Gastroesophageal sphincter (tissue), 4 donors: Measurements from ENCODE around the gene ZFYVE9. TPM values are rescaled to one million over a fixed set of nuclear protein-coding genes. Genes with fewer than 3 reads are reported as not detected.

Experiments used
- ATAC-seq: fragments of 150-250 bp; one replicate; pipeline ENCODE4 v1.9.1; 2016; ENCODE audit warnings: mild to moderate bottlenecking, moderate library complexity
- H3K27ac ChIP-seq, 4 donors: fragments of 200-600 bp; sonication (generic) in 3 of 4; 1 replicate in 3 of 4; 2 replicates in 1 of 4; pipeline ENCODE4 v1.5.1; 2016 to 2019
- H3K27me3 ChIP-seq: fragments of 200-600 bp; sonication (generic); one replicate; pipeline ENCODE4 v1.5.1; 2019
- H3K36me3 ChIP-seq, 2 donors: fragments of 200-600 bp; sonication (generic); one replicate each; pipeline ENCODE4 v1.5.1; 2019; ENCODE audit warnings: control low read depth in 1 of 2
- H3K4me1 ChIP-seq, 3 donors: fragments of 200-600 bp; sonication (generic); 1 replicate in 2 of 3; 2 replicates in 1 of 3; pipeline ENCODE4 v1.5.1; 2016 to 2019; ENCODE audit warnings: control low read depth in 2 of 3
- H3K4me3 ChIP-seq, 2 donors: fragments of 200-600 bp; sonication (generic); one replicate each; pipeline ENCODE4 v1.5.1; 2019; ENCODE audit warnings: mild to moderate bottlenecking in 1 of 2, moderate library complexity in 1 of 2
- H3K9me3 ChIP-seq, 3 donors: fragments of 200-600 bp; sonication (generic); one replicate each; pipeline ENCODE4 v1.5.1; 2017 to 2019; ENCODE audit warnings: control low read depth in 2 of 3
- CTCF ChIP-seq, 4 experiments: fragments of 200-600 bp in 2 of 4; fragments of 450-650 bp in 2 of 4; sonication (generic) in 1 of 4; IDR thresholded peaks; one replicate each; pipeline ENCODE4 v1.5.1; 2017 to 2019; ENCODE audit warnings: antibody characterized with exemption in 4 of 4, mild to moderate bottlenecking in 2 of 4, moderate library complexity in 2 of 4
- EP300 ChIP-seq: sonication (generic); formaldehyde crosslinking; IDR thresholded peaks from one replicate; pipeline ENCODE4 v1.6.1; 2017; ENCODE audit warnings: antibody characterized with exemption, mild to moderate bottlenecking
- POLR2A ChIP-seq, 2 donors: fragments of 450-650 bp; IDR thresholded peaks; one replicate each; pipeline ENCODE4 v1.6.1; 2017; ENCODE audit warnings: antibody characterized with exemption in 2 of 2, mild to moderate bottlenecking in 2 of 2, moderate library complexity in 1 of 2
- POLR2AphosphoS5 ChIP-seq: sonication (generic); formaldehyde crosslinking; IDR thresholded peaks from one replicate; pipeline ENCODE4 v1.6.1; 2017; ENCODE audit warnings: antibody characterized with exemption
- WGBS, 2 donors: methylation state at CpG; one replicate each; pipeline ENCODE4 v1.1.5; 2018; ENCODE audit warnings: low coverage in 1 of 2; 5-methylcytosine and 5-hydroxymethylcytosine counted together
- total RNA-seq, 4 donors: library from RNA; depleted of rRNA; stranded (reverse); fragments of >200 nt; gene quantifications; one replicate each; pipeline ENCODE4 v1.1.0, GENCODE V29; 2016

The ZFYVE9 gene
- total RNA-seq, 4 donors from 2014 or later = 36.4 to 79.9 (median 40.4) TPM

GRCh38 chr1:52125736-52126359 is 16.0 kb upstream of the ZFYVE9 start:
- Histone ChIP-seq H3K9me3 (no peaks in the 10 kb centered on the region), H3K27me3 (peaks cover 6% of the 10 kb centered on the region), H3K4me1 (no peaks in the 10 kb centered on the region), H3K4me3 (no peak overlapping the region), H3K36me3 (no peaks in the 10 kb centered on the region), H3K27ac (no peak overlapping the region)
- ATAC-seq = no peak
- TF ChIP-seq CTCF (IDR thresholded peaks at IDR 0.05) (no peak), POLR2A (IDR thresholded peaks at IDR 0.05) (no peak), POLR2AphosphoS5 (no peak), EP300 (no peak)

- WGBS, 2 donors = 19 to 26% methylated on average over 4 to 5 of the region's 5 CpGs
- no peaks in the 10 kb centered on the region for H3K9me3 ChIP-seq
- no peaks in the 10 kb centered on the region for H3K4me1 ChIP-seq
- no peaks in the 10 kb centered on the region for H3K36me3 ChIP-seq
- no peak overlapping the region for H3K4me3 ChIP-seq
- peak; percentile 46 for ATAC-seq
- TF ChIP-seq POLR2A (IDR thresholded peaks at IDR 0.05) (no peak), CTCF (IDR thresholded peaks at IDR 0.05) (peak; percentile 46 to 77 (median 65)), POLR2AphosphoS5 (no peak), EP300 (no peak)
- peaks cover 6% of the 10 kb centered on the region for H3K27me3 ChIP-seq
- no peak overlapping the region for H3K27ac ChIP-seq
Measured at GRCh38 chr1:52127181-52128180, 14.4 kb upstream of the ZFYVE9 start.

- no peak overlapping the region for H3K4me3 ChIP-seq
- H3K27me3 ChIP-seq = no peaks in the 10 kb centered on the region
- ATAC-seq = no peak
- peaks cover 5 to 41% (median 9%) of the 10 kb centered on the region in 3 donors for H3K4me1 ChIP-seq
- TF ChIP-seq EP300 = no peak
- TF ChIP-seq POLR2AphosphoS5 = peak; percentile 55
- no peak for TF ChIP-seq POLR2A (IDR thresholded peaks at IDR 0.05)
- no peak for TF ChIP-seq CTCF (IDR thresholded peaks at IDR 0.05)
- peak overlapping the region in 3 of 4 donors; percentile 4 to 100 (median 98) for H3K27ac ChIP-seq
- no peaks in the 10 kb centered on the region for H3K9me3 ChIP-seq
- no peaks in the 10 kb centered on the region for H3K36me3 ChIP-seq
- WGBS, 2 donors = 69 to 77% methylated on average over 4 to 5 of the region's 5 CpGs
Measured at GRCh38 chr1:52139817-52140540, 1.9 kb upstream of the ZFYVE9 start.

- Histone ChIP-seq H3K36me3 (no peaks in the 10 kb centered on the region), H3K27me3 (no peaks in the 10 kb centered on the region), H3K4me1 (peaks cover 5 to 50% (median 11%) of the 10 kb centered on the region in 3 donors), H3K27ac (peak overlapping the region; percentile 68 to 100 (median 96)), H3K4me3 (peak overlapping the region in 1 of 2 donors; percentile 90), H3K9me3 (no peaks in the 10 kb centered on the region)
- TF ChIP-seq EP300 = no peak
- no peak for TF ChIP-seq CTCF (IDR thresholded peaks at IDR 0.05)
- no peak for TF ChIP-seq POLR2AphosphoS5
- TF ChIP-seq POLR2A (IDR thresholded peaks at IDR 0.05) = no peak
- 23 to 24% methylated on average over 2 of the region's 2 CpGs for WGBS, 2 donors
- no peak for ATAC-seq
Measured at GRCh38 chr1:52140633-52141512, 1.0 kb upstream of the ZFYVE9 start.
